Activated T-helper 9 cell treated with anti-CD3 and anti-CD28 coated beads, Interleukin-2, amount 50 U/mL, for 16 hours (primary cell): ENCODE data around the gene MYOM3.
"Not testable (repeated sequence)": the region's sequence is repeated elsewhere in the genome, so short reads cannot be mapped to it uniquely, and the experiment has no call there.

Experiments
- DNase-seq: peaks from one replicate; pipeline ENCODE4 v3.0.0-alpha.2; 2020; ENCODE audit warnings: low read depth

The MYOM3 gene

DNA sequence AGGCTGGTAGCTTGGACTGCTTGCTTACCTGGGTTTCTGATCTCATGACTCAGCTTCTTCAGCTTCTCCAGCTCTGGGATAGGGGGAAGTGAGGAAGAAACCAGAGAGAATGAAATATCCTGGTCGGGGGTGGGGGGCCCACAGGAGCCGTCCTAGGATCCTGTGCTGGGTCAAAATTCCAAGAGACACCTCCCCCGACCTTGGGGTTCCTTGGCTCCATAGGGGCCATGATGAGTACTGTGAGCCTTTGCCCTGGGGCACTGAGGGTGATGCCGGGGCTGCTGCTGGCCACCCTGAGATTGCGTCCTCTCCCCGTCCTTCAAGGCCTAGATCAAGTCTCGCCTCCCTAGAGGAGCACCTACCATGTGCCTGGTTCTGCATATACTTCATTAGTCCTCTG lies 40.0 kb downstream of the MYOM3 start:
- no peak for DNase-seq

GRCh38 chr1:24070821-24071393 lies 41.0 kb downstream of the MYOM3 start:
- peak; percentile 46 for DNase-seq

DNA sequence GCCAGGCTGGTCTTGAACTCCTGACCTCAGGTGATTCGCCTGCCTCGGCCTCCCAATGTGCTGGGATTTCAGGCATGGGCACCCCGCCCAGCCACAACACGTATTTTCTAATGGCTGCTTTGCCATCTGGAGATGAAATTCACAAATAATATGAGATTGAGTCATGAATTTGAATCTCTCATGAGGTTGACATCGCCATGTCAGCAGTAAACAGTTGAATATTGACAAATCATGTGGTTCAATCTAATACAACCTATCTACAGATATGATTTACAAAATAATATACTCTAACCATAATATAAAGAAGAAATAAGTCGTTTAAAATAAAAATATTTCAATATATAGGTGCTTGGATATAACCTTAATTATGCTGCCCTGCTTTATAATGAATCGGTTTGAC lies 42.1 kb downstream of the MYOM3 start:
- DNase-seq = no peak

GRCh38 chr1:24067978-24068377 lies 44.0 kb downstream of the MYOM3 start:
- DNase-seq = no peak

GRCh38 chr1:24065304-24065703 lies 46.6 kb downstream of the MYOM3 start:
- DNase-seq = no peak

GRCh38 chr1:24062221-24062620 lies 49.7 kb downstream of the MYOM3 start:
- DNase-seq = no peak

- no peak for DNase-seq
Observed at GRCh38 chr1:24060482-24060881, 51.5 kb downstream of the MYOM3 start.

GRCh38 chr1:24058671-24059455 lies 53.1 kb downstream of the MYOM3 start:
- no peak for DNase-seq

- DNase-seq = no peak
Observed at GRCh38 chr1:24057171-24057570, 54.8 kb downstream of the MYOM3 start.

GRCh38 chr1:24055681-24056080 lies 56.3 kb downstream of the MYOM3 start:
- DNase-seq = no peak

DNA sequence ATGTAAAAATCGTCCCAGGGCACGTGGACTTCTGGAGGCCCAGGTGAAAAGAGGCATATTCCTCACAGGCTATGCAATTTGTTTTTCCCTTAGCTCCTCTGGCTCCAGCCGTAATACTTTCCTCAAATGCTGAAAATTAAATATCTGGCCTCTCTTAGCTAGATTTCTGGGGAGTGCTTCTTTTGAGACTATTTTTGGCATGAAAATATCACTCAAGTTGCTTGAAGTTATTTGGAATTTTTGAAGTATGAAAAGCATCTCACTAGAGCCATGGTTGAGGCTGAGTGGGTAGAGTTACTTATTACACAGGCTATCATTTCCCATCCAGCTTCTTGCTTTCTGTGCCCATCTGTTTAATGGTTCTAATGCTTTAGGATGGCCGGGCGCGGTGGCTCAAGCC lies 59.7 kb downstream of the MYOM3 start:
- no peak for DNase-seq

DNA sequence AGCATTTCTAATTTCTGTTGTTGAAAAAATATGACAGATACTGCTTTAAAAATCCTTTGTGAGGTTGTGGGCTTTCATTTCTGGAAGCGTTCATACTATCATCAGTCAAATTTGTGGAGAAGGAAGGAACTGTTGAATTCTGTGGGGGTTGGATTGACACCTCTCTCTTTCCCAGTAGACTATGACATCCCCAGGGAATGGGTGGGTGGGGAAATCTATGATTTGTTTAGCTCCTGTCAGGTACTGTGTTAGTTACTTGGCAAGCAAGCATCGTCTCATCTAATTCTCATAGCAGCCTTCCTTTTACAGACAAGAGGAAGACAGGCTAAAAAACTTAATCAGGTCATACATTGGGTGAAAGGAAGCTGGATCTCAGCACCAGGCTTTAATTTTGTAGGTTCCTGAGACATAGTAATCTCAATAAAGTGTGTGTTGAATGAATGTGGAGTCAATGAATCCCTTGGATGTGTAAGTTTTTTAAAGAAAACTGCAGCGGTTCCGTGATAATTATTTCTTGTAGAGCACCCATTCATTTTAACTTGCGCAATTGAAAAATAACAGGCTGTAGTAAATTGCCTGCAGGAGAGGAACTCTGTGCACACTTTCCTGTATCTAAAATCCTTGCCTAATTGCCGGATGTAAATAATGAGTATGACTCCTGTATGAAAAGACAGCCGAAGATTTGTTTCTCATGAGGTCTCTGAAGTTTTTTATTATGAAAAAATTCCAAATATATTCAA lies 60.6 kb downstream of the MYOM3 start:
- no peak for DNase-seq

- no peak for DNase-seq
Observed at GRCh38 chr1:24049733-24050132, 62.2 kb downstream of the MYOM3 start.

DNA sequence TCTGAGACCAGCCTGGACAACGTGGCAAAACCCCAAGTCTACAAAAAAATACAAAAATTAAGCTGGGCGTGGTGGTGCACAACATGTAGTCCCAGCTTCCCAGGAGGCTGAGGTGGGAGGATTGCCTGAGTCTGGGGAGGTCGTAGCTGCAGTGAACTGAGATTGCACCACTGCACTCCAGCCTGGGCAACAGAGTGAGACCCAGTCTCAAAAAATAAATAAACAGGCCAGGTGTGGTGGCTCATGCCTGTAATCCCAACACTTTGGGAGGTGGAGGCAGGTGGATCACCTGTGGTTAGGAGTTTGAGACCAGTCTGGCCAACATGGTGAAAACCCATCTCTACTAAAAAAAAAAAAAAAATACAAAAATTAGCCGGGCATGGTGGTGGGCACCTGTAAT lies 63.0 kb downstream of the MYOM3 start:
- DNase-seq = not testable (repeated sequence)

DNA sequence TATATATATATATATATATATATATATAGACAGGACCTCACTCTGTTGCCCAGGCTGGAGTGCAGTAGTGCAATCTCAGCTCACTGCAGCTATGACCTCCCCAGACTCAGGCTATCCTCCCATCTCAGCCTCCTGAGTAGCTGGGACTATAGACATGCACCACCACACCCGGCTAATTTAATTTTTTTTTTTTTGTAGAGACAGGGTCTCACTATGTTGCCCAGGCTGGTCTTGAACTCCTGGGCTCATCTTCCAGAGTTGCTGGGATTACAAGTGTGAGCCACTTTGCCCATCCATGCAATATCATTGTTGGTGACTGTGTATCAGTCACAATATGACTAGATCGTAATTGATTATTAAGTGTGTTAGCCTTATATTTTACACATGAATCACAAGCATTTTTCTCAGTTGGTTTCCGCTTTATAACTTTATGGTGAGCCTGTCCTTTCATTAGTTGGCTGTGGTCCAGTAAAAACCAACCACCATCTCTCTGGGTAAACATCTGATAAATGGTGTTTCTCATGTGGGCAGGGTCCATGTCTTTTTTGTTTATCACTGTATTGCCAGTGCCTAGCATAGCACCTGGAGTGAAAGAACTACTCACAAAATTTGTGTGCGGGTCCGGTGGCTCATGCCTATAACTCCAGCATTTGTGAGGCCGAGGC lies 63.6 kb downstream of the MYOM3 start:
- no peak for DNase-seq

GRCh38 chr1:24047110-24047477 lies 64.8 kb downstream of the MYOM3 start:
- no peak for DNase-seq

DNA sequence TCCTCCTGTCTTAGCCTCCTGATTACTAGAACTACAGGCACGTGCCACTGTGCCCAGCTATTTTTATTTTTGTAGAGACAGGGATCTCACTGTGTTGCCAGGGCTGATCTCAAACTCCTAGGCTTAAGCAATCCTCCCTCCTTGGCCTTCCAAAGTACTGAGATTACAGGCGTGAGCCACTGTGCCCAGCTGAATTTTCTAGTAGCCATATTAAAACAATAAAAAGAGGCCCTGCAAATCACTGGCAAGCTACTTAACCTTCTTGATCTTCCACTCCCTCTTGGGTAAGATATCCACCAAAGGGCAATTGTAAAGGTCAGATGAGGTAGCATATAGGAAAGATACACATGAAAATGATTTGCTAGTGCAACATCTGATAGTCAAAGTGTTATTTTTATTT lies 66.2 kb downstream of the MYOM3 start:
- no peak for DNase-seq

DNA sequence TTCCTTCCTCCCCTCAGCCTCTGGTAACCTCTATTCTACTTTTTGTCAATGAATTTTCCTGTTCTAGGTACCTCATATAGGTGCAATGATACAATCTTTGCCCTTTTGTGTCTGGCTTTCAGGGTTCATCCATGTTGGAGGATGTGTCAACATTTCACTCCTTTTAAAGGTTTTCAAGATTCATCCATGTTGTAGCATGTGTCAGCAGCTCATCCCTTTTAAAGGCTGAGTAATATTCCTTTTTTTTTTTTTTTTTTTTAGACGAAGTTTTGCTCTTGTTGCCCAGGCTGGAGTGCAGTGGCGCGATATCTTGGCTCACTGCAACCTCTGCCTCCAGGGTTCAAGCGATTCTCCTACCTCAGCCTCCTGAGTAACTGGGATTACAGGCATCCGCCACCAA lies 67.3 kb downstream of the MYOM3 start:
- not testable (repeated sequence) for DNase-seq

DNA sequence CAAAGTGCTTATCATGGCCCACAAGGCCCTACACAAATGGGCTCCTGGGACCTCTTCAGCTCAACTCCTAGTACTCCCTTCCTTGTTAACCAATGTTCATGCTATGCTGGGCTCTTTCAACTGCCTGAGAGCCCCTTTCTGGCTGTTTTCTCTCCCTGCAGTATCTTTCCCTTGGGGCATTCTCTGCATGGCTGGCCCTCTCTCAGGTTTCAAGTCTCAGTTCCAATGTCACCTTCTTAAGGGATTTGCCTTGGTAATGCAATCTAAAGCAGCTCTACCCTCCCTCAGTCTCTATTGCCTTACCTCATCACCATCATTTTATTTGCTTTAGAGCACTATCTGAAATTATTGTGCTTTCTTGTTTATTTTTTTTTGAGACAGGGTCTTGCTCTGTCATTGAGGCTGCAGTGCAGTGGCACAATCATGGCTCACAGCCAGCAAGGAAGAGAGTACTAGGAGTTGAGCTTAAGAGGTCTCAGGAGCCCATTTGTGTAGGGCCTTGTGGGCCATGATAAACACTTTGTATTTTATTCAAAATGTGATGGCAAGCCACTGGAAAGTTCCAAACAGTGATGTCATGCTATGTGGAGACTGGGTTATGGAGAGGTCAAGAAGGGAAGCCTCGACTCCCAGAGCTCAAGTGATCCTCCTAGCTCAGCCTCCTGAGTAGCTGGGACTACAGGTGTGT lies 68.4 kb downstream of the MYOM3 start:
- no peak for DNase-seq

- no peak for DNase-seq
Observed at GRCh38 chr1:24042315-24042714, 69.6 kb downstream of the MYOM3 start.

DNA sequence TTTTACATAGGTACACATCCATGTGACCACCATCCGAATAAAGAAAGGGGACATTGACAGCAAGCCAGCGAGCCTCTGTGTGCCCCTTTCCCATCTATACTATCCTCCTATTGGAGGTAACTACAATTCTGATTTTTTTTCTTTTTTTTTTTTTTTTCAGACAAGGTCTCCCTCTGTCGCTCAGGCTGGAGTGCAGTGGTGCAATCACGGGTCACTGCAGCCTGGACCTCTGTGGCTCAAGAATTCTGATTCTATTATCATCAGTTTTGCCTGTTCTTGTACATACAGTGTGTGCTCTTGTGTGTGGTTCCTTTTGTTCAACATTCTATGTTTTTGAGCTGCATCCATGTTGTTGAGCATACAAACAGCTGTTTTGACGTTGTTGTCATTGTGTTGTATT lies 75.8 kb downstream of the MYOM3 start:
- DNase-seq = no peak

GRCh38 chr1:24032981-24033380 lies 79.0 kb downstream of the MYOM3 start:
- DNase-seq = no peak
